NCI-H748 (cell line): ENCODE results near the gene NFE2L1.
"Not testable (repeated sequence)": the region's sequence is repeated elsewhere in the genome, so short reads cannot be mapped to it uniquely, and the experiment has no call there.

Experiments used
- DNase-seq: peaks from one replicate; lab custom pipeline; 2025; ENCODE audit not compliant: unreplicated experiment; lab: John Stamatoyannopoulos, UW

NFE2L1 gene

GRCh38 chr17:48047741-48048383 is at the start of gene NFE2L1:
NFE2L1 (plus strand) TSS chr17:48048359; CDS start chr17:48051119, 2,760 bp downstream.
- peak; percentile 100 for DNase-seq

GRCh38 chr17:47999582-47999981 is 48.6 kb upstream of the NFE2L1 start:
- DNase-seq = no peak

GRCh38 chr17:48001197-48001596 is 47.0 kb upstream of the NFE2L1 start:
- no peak for DNase-seq

- not testable (repeated sequence) for DNase-seq
Measured at GRCh38 chr17:48001657-48002056, 46.5 kb upstream of the NFE2L1 start.

GRCh38 chr17:48002266-48002915 is 45.8 kb upstream of the NFE2L1 start:
- DNase-seq = peak; percentile 67

GRCh38 chr17:48002916-48003416 is 45.2 kb upstream of the NFE2L1 start:
- DNase-seq = peak; percentile 77

GRCh38 chr17:48003417-48004151 is 44.6 kb upstream of the NFE2L1 start:
- peak; percentile 92 for DNase-seq

GRCh38 chr17:48004983-48005382 is 43.2 kb upstream of the NFE2L1 start:
- no peak for DNase-seq

GRCh38 chr17:48006936-48007709 is 41.0 kb upstream of the NFE2L1 start:
- DNase-seq = no peak

GRCh38 chr17:48010193-48010592 is 38.0 kb upstream of the NFE2L1 start:
- DNase-seq = no peak

GRCh38 chr17:48011405-48012150 is 36.6 kb upstream of the NFE2L1 start:
- peak; percentile 84 for DNase-seq

GRCh38 chr17:48012151-48012520 is 36.0 kb upstream of the NFE2L1 start:
- DNase-seq = peak; percentile 97

- DNase-seq = no peak
Measured at GRCh38 chr17:48012654-48013053, 35.5 kb upstream of the NFE2L1 start.

- no peak for DNase-seq
Measured at GRCh38 chr17:48013876-48014594, 34.1 kb upstream of the NFE2L1 start.

- peak; percentile 45 for DNase-seq
Measured at GRCh38 chr17:48014595-48015111, 33.5 kb upstream of the NFE2L1 start.

GRCh38 chr17:48016112-48016511 is 32.0 kb upstream of the NFE2L1 start:
- DNase-seq = no peak

- DNase-seq = not testable (repeated sequence)
Measured at GRCh38 chr17:48017817-48018158, 30.4 kb upstream of the NFE2L1 start.

GRCh38 chr17:48021934-48022333 is 26.2 kb upstream of the NFE2L1 start:
- no peak for DNase-seq

- no peak for DNase-seq
Measured at GRCh38 chr17:48022901-48023300, 25.3 kb upstream of the NFE2L1 start.
